OCI-LY1 (cell line): ENCODE measurements around the gene AP2S1.

Experiments
- H2AFZ ChIP-seq: fragments of 200-600 bp; sonication (generic), shearing (Covaris generic); 2 replicates; pipeline ENCODE4 v1.6.0; 2014; ENCODE audit warnings: antibody characterized with exemption, mild to moderate bottlenecking, low read length
- H3F3A ChIP-seq: fragments of 200-600 bp; sonication (generic), shearing (Covaris generic); 2 replicates; pipeline ENCODE4 v1.6.0; 2014; ENCODE audit warnings: mild to moderate bottlenecking, antibody characterized with exemption, low read length, moderate library complexity; ENCODE audit not compliant: insufficient read depth
- H3K27ac ChIP-seq: fragments of 200-600 bp; sonication (generic); 2 replicates; pipeline ENCODE4 v1.5.1; 2014; ENCODE audit warnings: low read length, mixed run types, mild to moderate bottlenecking, low read depth; ENCODE audit not compliant: poor library complexity, severe bottlenecking
- H3K27me3 ChIP-seq: fragments of 200-600 bp; sonication (generic); 2 replicates; pipeline ENCODE4 v1.6.0; 2014; ENCODE audit warnings: antibody characterized with exemption, mild to moderate bottlenecking, low read length, moderate library complexity; ENCODE audit not compliant: insufficient read depth
- H3K36me3 ChIP-seq: fragments of 200-600 bp; sonication (generic); 2 replicates; pipeline ENCODE4 v1.6.1; 2014; ENCODE audit warnings: mild to moderate bottlenecking, antibody characterized with exemption, low read length, moderate library complexity, mixed read lengths; ENCODE audit not compliant: insufficient read depth
- H3K4me1 ChIP-seq: fragments of 200-600 bp; sonication (generic); 2 replicates; pipeline ENCODE4 v1.5.1; 2014; ENCODE audit warnings: mild to moderate bottlenecking, low read length, moderate library complexity; ENCODE audit not compliant: insufficient read depth, severe bottlenecking
- H3K4me2 ChIP-seq: fragments of 200-600 bp; sonication (generic), shearing (Covaris generic); 2 replicates; pipeline ENCODE4 v1.6.1; 2014; ENCODE audit warnings: low read length
- H3K4me3 ChIP-seq: fragments of 200-600 bp; sonication (generic); 2 replicates; pipeline ENCODE4 v1.5.1; 2014; ENCODE audit warnings: low read length, low read depth, mild to moderate bottlenecking, mixed read lengths; ENCODE audit not compliant: poor library complexity, severe bottlenecking
- H3K79me2 ChIP-seq: fragments of 200-600 bp; shearing (Covaris generic); 2 replicates; pipeline ENCODE4 v1.6.1; 2016; ENCODE audit warnings: mixed run types, low read length, mixed read lengths; ENCODE audit not compliant: insufficient read depth
- H3K9ac ChIP-seq: fragments of 200-600 bp; sonication (generic), shearing (Covaris generic); 2 replicates; pipeline ENCODE4 v1.6.1; 2014; ENCODE audit warnings: mild to moderate bottlenecking, low read length, mixed read lengths
- H3K9me2 ChIP-seq: fragments of 200-600 bp; sonication (generic), shearing (Covaris generic); 2 replicates; pipeline ENCODE4 v1.6.1; 2014; ENCODE audit warnings: low read depth, mild to moderate bottlenecking, low read length, mixed read lengths
- H3K9me3 ChIP-seq: fragments of 200-600 bp; shearing (Covaris generic); 2 replicates; pipeline ENCODE4 v1.6.1; 2014; ENCODE audit warnings: low read length, mixed read lengths
- H4K20me1 ChIP-seq: fragments of 200-600 bp; sonication (generic), shearing (Covaris generic); 2 replicates; pipeline ENCODE4 v1.6.0; 2016; ENCODE audit warnings: mild to moderate bottlenecking, low read length; ENCODE audit not compliant: insufficient read depth
- EZH2 ChIP-seq: fragments of 200-600 bp; sonication (generic), shearing (Covaris generic); IDR thresholded peaks from 2 replicates; pipeline ENCODE4 v1.8.0; 2017; ENCODE audit warnings: borderline replicate concordance, mixed run types, mild to moderate bottlenecking, antibody characterized with exemption, low read length, moderate library complexity, mixed read lengths
- TF ChIP-seq, protein P1 (sequence below): fragments of 200-600 bp; sonication (generic), shearing (Covaris generic); IDR thresholded peaks from 2 replicates; pipeline ENCODE4 v1.5.1; 2017; ENCODE audit warnings: mild to moderate bottlenecking, antibody characterized with exemption, low read length, moderate library complexity, mixed read lengths

AP2S1 gene

DNA sequence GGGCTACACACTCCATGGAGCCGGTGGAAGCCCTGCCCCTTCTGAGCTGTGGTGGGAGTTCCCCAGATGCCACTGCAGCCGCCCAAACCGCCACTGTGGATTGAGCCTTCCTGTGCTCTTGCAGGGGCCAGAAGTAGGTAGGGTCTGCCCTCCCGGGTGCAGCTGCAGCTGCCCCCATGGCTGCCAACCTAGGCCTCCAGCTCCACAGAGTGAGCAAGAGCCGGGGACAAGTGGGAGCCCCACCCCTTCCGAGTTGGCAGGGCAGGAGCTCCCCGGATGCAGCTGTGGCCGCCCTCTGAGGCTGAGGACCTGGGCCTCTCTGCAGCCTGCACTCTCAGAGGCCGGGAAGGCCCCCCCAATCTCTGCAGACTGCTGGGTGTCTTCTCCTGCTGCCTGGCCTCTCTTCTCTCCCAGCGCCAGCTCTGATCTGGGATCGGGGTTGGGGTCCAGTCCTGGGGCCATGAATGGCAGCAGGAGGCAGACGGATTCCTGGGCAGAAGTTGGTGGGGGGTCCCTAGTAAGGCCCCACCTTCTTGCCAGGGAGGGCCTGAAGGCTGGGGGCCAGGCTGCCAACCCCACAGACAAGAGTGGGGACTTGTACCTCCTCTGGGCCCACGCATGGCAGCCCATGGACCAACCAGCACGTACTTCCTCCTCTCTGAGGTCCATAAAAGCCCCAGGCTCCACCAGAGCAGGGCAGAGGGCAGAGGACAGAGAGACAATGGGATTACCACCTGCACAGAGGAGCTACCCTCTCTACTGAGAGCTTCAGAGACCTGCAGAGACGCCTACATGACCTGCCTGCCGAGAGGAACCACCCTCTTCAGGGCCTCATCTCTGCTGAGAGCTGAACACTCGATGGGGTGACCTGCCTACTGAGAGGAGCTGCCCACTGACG, 28.9 kb downstream of the AP2S1 start:
- Histone ChIP-seq H3K27me3 (no peaks in the 10 kb centered on the region), H3K79me2 (no peaks in the 10 kb centered on the region), H3K36me3 (no peaks in the 10 kb centered on the region; the same call in 1 of the 2 replicates), H2AFZ (no peak overlapping the region), H3K4me3 (no peak overlapping the region), H4K20me1 (no peaks in the 10 kb centered on the region), H3K9me2 (no peaks in the 10 kb centered on the region), H3F3A (no peaks in the 10 kb centered on the region), H3K9ac (no peak overlapping the region), H3K27ac (peak overlapping the region; percentile 30), H3K9me3 (no peaks in the 10 kb centered on the region), H3K4me1 (peaks cover 22% of the 10 kb centered on the region), H3K4me2 (peak overlapping the region; percentile 25; the same call in 1 of the 2 replicates)
- TF ChIP-seq EZH2 = no peak
- TF ChIP-seq, protein P1, sequence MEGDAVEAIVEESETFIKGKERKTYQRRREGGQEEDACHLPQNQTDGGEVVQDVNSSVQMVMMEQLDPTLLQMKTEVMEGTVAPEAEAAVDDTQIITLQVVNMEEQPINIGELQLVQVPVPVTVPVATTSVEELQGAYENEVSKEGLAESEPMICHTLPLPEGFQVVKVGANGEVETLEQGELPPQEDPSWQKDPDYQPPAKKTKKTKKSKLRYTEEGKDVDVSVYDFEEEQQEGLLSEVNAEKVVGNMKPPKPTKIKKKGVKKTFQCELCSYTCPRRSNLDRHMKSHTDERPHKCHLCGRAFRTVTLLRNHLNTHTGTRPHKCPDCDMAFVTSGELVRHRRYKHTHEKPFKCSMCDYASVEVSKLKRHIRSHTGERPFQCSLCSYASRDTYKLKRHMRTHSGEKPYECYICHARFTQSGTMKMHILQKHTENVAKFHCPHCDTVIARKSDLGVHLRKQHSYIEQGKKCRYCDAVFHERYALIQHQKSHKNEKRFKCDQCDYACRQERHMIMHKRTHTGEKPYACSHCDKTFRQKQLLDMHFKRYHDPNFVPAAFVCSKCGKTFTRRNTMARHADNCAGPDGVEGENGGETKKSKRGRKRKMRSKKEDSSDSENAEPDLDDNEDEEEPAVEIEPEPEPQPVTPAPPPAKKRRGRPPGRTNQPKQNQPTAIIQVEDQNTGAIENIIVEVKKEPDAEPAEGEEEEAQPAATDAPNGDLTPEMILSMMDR = no peak

DNA sequence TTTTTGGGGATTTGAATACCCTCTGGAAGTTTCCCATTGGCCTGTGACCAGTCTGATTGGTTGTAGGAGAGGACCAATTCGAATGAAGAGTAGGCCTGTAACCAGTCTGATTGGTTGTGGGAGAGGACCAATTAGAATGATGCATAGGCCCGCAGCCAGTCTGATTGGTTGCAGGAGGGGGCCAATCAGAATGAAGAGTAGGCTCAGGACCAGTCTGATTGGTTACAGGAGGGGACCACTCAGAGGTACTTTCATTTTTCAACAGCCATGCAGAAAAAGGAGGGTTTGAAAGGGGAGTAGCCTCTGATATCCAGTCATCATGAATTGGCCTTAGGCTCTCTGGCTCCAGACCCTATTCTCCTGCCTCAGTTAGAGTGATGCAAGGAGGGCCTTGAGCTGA, 31.8 kb downstream of the AP2S1 start:
- H3K9ac ChIP-seq = no peak overlapping the region
- H3K4me1 ChIP-seq = peaks cover 13% of the 10 kb centered on the region
- no peaks in the 10 kb centered on the region for H3K9me3 ChIP-seq
- H4K20me1 ChIP-seq = no peaks in the 10 kb centered on the region
- no peaks in the 10 kb centered on the region; the same call in 1 of the 2 replicates for H3K36me3 ChIP-seq
- H3K4me2 ChIP-seq = no peak overlapping the region
- no peak overlapping the region for H3K4me3 ChIP-seq
- H3F3A ChIP-seq = no peaks in the 10 kb centered on the region
- peaks cover 2% of the 10 kb centered on the region; the same call in 1 of the 2 replicates for H3K27me3 ChIP-seq
- H3K9me2 ChIP-seq = no peaks in the 10 kb centered on the region
- no peak overlapping the region for H2AFZ ChIP-seq
- no peak overlapping the region for H3K27ac ChIP-seq
- H3K79me2 ChIP-seq = no peaks in the 10 kb centered on the region
- TF ChIP-seq, protein P1 = no peak
- TF ChIP-seq EZH2 = no peak

DNA sequence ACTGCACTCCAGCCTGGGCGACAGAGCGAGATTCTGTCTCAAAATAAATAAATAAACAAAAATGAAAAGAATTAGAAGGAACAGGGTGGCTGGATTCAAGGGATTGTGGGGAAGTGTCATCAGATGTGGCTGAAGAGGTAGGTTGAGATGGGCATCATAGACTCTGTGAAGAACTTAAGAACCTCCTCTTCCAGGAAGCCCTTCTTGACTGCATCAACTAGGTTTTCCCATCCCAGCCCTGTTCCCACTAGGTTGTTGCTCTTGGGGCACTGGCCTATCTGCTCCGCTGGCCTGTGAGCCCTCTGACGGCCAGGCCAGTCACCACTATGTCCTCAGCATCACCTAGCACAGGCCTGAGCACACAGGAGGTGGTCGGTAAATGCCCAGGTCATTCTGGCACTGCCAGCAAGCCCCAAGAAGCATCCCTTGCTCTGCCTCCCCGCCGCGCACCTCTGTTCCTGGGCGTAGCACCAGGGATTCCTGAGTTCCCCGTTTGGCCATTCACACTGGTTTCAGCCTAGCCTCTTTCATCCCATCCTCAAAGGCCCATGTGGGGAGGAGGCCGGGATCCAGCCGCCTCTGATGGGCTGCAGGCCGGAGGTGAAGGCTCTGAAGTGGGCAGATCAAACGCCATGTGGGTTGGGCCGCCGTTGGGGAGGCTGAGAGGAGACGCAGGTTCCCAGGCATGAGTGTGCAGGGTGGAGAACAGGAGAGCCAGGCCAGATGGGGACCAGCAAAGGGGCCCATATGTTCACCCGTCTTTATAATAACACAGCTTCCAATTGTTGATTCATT, 34.6 kb downstream of the AP2S1 start:
- Histone ChIP-seq H2AFZ (no peak overlapping the region), H3K4me2 (no peak overlapping the region), H3K79me2 (no peaks in the 10 kb centered on the region), H3K9ac (no peak overlapping the region), H3K9me3 (no peaks in the 10 kb centered on the region), H3K27ac (no peak overlapping the region), H3K27me3 (peaks cover 4% of the 10 kb centered on the region; the same call in 1 of the 2 replicates), H3K36me3 (no peaks in the 10 kb centered on the region; the same call in 1 of the 2 replicates), H4K20me1 (no peaks in the 10 kb centered on the region), H3K4me3 (no peak overlapping the region), H3F3A (no peaks in the 10 kb centered on the region), H3K9me2 (no peaks in the 10 kb centered on the region), H3K4me1 (peaks cover 3% of the 10 kb centered on the region)
- TF ChIP-seq, protein P1 = no peak
- no peak for TF ChIP-seq EZH2
